Stimulated activated CD4-positive, alpha-beta T cell treated with anti-CD3 and anti-CD28 coated beads, Interleukin-2, amount 100 ng/mL, for 24 hours (primary cell): ENCODE measurements around the gene MSI2.

Experiments used
- DNase-seq, 2 donors: peaks; one replicate each; pipeline ENCODE4 v3.0.0-alpha.2; 2020

Gene MSI2

DNA sequence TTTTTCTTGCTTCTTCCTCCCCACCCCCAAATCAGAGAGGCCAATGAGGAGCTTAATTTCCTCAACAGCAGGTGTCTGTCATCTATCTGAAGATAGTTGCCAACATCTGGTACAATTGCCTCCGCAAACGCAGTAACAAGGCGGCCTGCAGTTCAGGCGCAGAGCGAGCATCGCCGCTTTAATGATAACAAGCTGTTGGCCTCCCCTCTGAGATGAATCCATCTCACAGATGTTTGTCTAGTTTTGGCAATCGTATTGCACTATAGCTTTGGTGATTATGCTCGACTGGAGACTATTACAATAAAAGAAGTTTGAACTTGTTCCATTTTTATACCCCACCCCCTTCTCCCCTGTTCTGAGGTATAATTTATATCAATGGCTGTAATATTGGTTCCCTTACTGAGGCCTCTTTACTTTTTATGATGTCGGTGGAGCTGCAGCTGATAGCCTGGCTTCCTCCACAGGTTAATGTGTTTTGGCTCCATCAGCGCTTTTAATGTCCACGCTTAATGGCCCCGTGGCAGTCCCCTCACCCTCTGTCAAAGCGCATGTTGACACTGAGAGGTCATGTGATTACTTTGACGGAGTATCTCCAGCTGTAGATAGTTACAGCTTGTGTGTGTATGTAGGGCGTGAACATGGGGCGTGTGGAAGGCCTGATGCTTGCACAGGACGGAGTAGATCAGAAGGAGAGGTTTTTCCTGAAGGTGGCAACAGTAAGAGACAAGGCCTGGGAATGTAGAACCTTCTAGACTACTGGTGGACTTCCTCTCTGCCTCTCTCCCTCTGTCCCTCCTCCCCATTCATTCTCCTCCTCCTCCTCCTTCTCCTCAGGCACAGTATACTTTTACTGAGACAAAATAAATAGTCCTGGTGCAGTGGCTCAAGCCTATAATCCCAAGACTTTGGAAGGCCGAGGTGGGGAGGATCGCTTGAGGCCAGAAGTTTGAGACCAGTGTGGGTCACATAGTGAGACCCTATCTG lies 164.7 kb downstream of the MSI2 start:
- DNase-seq = no peak

DNA sequence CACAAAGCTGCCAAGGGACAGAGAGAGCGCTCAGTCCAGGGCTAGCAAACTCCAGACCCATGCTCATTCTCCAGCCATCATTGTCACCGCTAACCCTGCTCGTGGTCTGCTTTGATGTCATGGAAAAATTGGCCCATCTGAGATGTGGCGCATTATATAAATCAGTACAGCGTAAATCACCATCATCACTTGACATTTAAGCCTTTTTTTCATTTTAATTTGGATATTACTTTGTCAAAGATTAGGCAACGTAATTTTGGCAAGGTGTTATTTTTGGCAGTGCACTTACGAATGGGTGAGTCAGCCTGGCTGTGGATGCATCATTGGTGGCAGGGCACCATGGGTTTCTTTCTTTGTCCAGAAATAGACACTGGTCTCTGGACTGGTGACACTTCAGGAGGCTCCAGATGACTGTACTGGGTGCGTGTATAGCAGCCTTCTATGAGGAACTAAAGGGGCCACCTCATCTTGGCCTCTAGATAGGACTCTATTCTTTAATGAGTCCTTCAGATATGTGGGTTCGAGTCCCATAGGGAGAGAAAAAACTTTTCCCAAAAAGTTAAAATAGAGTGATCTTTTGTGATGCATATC lies 166.3 kb downstream of the MSI2 start:
- no peak for DNase-seq

DNA sequence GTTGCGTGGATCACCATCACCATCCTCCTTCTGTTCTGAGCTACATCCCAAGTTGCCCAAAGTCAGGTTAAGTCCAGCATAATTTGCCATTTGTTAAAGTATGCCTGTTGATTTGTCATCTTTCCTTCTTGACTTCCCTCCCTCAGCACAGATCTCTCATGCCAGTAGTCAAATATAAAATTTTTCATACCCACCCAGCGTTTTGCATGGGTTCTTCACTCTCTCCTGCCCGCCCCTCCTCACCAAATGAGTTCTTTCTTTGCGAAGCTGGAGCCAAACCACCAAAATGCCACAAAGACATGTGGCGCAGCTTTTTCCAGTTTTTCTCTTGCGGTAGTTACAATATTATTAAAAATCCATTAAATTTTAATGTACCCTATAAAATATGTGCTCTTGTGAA lies 167.2 kb downstream of the MSI2 start:
- no peak for DNase-seq

DNA sequence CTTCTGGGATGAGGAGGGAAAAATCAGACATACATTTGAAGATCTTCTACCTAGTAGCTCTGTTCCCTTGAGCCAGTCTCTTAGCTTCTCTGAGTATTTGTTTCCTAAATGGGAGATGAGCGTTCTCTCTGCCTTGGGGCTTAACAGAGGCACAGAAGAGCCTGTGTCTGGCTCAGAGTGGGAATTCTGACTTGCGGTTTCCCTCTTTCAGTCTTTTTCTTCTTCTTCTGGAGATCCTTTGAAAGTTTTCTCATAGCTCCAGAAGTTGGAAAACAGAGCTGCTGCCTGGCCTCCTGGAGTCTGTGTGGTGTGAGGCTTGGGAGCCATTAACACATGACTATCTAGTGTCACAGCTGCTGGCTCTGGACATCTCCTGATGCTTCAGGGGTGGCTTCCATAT lies 167.9 kb downstream of the MSI2 start:
- no peak for DNase-seq

DNA sequence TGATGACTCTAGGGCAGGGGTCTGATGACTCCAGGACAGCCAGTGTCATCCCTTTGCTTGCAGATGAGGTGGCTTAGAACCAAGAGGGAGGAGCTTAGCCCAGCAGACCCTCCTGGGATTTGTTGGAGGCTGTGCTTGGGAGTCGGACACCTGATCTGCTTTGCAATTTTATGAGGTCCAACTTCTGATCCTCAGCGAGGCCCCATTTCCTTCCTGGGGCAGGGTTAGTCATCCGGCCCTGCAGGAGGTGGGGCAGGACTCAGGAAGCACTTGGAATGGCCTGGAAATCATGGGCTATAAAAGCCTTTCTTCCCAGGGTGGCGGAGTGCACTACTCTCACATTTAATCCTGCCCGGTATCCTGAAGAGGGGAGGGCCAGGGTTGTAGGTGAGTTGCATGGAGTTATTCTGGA lies 168.5 kb downstream of the MSI2 start:
- no peak for DNase-seq

DNA sequence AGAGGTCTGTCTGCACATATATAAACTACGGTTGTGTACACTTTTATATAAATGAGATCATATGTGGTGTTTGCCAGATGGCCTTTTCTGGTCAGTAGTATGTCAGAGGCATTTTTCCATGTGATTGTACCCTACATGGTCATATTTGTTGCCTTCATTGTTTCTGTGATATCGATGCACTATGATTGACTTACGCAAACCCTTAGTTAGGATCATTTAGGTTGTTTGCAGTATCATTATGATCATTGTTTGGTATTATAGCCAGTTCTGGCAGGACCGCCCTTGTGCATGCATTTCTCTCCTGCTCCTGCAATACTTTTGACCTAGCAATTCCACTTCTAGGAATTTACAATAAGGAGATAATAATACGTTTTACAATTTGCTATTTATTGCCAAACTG lies 169.1 kb downstream of the MSI2 start:
- no peak for DNase-seq

DNA sequence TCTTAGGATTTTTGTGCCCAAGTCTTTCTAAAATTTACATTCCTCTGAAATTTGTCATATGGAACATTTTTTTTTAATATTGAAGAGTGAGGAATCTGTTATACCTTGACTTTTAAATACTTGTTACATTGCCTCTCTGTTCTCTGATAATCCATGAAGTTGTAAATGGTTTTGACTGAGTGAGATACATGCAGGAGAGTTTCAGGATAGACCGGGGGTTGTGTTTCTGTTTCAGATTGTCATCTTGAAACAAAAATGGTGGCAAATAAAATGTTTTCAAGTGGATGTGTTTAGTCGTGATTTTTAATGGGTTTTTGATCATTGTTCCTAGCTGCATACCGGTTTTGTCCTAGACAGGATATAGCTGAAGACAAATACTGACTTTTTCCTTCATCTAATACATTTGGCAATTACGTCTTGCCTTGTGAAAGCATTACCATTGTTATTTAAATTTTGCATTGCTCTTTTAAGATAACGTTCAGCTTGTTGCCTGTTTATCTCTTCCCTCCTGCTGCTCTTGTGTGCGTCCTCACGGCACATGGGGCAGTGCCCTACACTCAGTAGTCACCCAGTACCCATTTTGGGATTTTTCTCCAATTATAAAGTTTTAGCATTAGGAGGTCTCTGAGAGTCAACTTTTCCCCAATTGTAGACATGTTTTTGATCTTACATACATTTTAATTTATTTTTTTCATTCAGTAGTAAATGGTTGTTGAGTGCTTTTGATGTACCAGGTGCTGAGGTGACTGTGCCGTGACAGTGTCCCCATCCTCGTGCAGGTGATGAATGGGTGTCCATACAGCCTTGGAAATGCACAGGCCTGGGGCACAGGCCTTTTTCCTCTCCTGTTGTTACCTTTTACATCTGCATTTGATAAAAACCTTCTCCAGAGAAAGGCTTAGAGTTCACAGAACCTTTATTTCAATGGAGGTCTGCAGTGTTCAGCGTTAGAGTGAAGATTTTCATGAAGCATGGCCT lies 169.9 kb downstream of the MSI2 start:
- DNase-seq = no peak

DNA sequence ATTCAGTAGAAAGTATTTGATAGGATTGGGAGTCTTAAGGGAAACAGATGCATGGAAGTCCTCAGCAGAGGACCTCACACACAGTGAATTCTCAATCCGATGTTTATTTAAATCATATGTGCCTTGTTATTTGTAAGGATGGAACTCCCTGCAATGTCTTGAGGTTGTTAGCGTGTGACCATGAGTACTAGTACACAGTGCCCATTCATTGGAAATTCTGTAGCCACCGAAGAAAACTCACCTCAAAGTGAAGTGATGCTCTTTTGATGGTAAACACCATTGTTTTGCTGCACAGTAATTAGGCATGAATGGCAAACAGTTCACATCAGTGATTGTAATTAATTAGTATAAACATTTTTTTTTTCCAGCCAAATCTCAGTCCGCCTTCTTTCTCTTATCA lies 173.6 kb downstream of the MSI2 start:
- no peak for DNase-seq

DNA sequence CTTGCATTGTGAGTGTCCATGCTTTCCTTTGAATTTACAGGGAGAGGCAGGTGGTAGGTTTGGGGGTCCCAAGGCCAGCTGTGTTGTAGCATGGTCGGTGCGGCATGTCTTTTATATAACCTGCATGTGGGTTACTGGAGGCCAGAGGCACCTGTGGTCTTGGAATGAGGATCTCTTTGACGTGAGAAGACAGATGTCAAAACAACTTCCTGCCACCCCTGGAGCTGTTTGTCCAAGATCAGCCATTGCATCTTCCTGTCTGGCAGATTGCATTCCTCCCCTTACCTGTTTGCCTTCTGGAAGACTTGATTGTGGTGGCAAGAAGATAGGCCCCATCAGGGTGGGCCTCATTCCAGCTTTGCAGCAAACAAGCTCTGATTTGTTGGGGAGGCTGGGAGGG lies 175.1 kb downstream of the MSI2 start:
- no peak for DNase-seq

DNA sequence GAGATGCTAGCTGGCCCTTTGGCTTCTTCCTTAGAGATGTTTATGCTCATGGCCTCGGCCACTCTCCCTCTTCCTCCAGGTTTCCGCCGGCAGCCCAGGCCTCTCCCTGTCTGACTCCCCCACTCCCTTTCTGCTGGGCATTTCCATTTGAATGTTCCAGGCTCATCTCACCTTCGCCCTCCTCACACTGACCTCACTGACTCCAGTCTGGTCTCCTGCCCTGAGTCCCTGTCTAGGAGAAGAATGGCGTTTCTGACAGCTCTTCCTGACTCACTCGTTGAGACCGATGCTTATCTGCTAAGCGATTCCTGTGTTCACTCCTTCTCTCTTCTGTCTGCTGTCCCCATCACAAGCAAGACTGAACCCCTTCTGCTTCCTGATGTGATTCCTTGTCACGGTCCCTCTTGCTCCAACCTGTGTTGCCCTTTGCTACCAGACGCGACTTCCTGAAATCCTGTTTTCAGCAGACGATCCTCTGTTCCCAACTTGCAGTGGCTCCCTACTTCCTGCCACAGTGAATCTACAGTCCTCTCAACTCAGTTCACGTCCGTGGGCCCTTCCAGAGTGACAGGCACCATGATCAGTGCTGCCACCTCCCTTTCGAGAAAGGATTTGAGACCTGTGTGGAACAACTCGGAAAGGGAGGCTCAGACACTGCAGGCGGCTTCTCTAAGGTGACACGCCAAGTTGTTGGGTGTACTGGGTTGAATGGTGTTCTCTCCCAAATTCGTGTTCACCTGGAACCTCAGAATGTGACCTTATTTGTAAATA lies 176.4 kb downstream of the MSI2 start:
- DNase-seq = no peak

DNA sequence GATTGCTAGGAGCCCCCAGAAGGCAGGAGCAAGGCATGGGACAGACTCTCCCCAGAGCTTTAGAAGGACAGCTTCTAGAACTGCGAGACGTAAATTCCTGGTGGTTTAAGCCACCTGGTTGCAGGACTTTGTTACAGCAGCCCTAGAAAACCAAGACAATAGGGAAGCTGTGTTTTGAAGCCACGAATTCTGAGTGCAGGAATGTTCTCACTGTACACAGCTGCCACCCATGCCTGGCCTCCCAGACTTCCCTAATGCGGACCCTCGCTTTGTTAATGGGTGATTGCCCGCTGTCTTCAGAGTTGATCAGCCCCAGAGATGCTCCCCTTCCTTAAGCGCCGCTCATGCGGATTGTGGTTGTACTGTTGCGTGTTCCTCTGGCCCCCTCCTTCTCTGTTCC lies 177.1 kb downstream of the MSI2 start:
- DNase-seq = no peak

DNA sequence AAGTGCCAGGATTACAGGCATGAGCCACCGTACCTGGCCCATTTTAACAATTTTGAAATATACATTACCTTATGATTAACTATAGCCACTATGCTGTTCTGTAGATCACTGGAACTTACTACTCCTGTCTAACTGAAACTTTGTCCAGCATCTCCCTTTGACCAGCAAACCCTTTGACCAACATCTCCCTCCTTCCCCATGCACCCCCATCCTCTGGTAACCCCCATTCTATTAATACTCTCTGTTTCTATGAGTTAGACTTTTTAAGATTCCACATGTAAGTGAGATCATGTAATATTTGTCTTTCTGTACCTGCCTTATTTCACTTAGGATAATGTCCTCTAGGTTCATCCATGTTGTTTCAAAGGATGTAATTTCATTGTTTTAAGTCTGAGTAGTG lies 178.0 kb downstream of the MSI2 start:
- DNase-seq = no peak

DNA sequence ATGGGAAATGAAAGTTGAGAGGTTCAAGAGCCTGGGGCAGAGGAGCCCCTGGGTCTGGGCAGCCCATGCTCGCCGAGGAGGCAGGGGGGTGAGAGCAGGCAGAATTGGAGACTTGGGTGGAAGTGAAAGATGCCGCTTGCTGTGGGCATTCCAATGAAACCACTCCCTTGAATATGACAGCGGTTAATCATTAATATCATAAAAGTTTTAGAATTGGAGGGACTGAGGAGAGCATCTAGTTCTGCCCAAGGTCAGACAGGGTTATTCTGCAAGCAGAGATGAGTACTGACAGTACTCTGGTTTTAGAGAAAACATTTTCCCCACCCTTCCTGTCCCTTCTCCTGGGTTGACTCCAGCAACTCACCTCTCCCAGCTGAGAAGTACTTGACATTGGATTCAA lies 180.2 kb downstream of the MSI2 start:
- no peak for DNase-seq

DNA sequence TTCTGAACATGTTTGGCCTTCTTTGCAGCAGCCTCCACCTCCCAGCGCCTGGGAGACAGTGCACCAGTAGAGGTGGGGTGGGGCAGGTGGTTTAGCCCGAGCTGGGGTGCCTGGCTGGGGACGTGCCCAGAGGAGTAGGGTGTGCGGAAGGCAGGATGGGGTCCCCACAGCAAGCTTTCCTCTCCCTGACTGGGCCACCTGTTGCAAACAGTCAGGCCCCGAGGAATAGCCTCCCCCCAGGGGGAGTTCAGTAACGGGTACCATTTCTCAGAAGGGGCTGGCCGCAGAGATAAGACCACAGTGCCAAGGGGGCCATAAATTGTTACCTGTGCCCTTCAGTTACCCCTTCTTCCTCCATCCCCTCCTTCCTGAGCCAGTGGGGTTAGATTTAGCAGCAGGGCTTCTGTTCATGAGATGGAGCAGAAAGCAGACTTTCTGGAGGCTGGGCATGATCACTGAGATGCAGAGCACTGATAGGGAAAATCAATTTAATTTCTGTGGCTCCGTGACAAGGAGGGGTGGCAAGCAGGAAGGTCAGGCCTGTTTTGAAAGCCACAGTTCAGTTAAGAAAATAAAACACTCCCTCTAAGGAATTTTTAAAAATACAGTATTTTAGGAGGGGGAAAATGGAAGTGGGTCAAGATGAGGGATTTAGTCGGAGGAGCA lies 181.9 kb downstream of the MSI2 start:
- DNase-seq = no peak

DNA sequence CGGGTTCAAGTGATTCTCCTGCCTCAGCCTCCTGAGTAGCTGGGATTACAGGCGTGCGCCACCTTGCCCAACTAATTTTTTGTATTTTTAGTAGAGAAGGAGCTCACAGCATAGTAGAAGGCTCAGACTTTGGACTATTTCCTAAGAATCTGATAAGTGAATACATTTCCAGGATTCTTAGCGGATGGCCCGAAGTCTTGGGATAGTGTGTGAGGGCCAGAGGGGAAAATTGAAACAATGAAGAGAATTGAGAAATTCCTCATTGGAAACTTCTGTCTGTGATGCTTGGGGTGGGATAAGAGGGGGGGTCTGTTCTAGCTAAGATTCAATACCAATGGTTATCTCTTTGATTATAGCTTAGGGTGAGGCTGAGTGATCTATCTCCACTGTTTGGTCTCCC lies 183.3 kb downstream of the MSI2 start:
- no peak for DNase-seq

DNA sequence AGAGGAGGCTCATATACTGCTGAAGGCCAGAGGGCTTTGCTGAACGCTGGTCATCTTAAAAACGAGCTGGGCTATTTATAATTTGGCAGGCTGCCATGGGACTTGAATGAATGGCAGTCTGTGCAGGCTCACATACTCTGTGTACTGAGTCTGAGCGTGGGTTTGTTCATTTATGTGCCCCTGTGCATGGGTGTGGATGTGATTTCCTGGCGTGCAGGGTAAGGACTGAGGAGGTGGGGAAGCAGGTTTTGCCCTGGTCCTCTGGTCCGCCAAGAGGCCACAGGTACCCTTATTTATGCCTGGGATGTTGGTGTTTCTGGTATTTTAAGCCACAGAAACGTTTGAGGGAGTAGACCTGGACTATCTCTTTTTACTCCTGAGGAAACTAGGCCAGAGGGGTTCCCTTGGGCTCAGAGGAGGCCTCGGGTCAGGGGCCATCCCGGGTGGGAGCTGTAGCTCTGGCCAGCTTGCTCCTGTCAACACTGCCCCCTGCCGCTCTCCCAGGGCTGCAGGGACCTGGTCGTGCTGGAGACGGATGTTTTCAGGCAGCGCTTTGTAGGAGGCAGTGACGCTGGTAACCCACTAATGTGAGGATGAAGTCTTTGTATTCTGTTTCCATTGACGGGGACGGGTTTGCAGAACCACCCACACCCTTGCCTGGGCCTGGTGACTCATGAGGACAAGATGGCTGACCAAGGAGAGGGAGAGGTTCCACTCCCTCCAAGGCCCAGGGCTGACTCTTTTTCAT lies 184.4 kb downstream of the MSI2 start:
- DNase-seq = peak; percentile 82 to 83

DNA sequence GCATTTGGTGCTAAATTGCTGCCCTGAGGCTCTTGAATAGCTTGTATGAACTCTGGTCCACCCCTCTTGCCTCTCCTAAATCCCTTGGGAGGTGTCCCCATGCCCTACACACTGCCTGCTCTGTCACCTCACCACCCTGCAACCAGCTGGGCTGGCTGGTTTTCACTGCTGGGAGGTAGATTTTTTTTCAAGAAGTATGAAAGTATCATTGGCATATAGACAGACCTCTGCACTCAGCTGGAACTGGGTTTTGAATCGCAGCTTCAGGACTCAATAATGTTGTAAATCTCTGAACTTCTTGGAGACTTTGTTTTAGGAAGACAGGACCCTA lies 184.9 kb downstream of the MSI2 start:
- no peak for DNase-seq

DNA sequence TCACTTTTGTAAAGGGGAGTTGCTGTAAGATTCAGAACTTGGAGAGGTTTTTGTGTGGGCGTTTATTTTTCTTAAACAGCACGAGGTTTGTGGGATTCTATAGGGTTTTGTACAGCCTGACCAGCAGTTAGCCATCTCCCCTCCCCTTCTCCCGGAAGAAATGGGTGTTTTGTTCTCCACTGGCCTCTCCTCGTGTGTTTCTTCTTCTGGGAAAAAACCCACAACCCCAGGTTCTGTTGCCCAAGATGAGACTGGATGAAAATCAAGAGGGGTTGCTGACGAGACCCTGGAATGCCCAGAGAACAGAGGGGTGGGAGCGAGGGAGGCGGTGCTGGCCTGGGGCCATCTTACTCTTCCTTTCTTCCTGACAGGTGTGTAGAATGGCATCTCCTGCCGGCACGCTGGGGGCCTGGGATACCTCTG lies 186.1 kb downstream of the MSI2 start:
- no peak for DNase-seq

DNA sequence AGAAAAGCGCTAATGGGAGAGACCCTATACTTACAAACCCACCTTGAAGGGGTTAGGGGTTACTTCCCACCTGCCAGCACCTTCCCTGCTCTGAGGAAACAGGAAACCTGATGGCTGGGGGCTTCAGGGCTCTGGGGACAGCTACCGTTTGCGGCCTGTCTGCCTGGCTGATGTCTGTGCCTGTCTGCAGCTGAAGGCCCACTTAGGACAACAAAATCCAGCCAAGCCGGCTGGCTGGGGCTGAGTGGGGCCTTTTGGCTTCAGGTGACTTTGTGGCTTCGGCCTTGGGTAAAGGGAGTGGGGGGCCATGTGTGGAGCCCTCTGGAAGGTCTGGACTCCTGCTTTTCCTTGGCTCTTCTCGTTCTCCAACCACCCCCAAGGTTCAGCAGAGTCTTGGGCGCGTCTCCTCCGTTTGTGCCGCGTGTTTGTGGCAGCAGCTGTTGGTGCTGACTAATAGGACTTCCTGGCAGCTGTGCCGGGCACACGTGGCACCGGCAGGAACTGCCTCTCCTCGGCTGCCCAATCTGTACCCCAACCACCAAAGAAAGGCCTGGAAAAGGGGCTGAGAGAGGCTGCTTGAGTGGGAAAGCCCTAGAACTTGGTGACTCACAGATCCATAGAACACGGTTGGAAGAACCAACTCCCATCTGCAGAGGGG lies 186.7 kb downstream of the MSI2 start:
- DNase-seq = peak; percentile 65

DNA sequence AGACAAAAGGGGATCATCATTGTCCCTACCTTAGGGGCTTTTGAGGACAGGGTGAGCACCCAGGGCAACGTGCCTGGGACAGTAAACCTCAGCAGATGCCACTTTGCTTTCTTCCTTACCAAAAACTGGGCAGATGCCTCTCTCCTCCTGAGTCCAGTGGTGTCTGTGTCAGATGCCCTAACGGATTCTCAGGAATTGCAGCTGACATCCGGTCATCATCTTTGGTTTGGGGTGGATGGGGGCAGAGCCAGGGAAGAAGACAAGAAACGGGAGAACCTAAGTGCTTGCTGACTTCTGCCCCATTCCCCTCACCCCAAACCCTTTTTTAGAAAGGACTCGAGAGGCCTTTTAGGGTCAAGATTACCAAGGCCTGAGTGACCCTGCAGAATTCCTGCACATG lies 187.5 kb downstream of the MSI2 start:
- no peak for DNase-seq
